Measurements from ENCODE around the gene UBE2J1. TPM values are rescaled to one million over a fixed set of nuclear protein-coding genes. Genes with fewer than 3 reads are reported as not detected.

UBE2J1 gene
- polyA plus RNA-seq, 1 of the 3 experiments (the other 2 are of a cell fraction): 11.3 TPM

- Histone ChIP-seq H3K9me2 (no peaks in the 10 kb centered on the region), H3K9ac (no peak overlapping the region), H4K20me1 (ENCODE audit: insufficient read depth) (no peaks in the 10 kb centered on the region), H3K4me2 (no peak overlapping the region), H3F3A (replicated peaks; ENCODE audit: insufficient read depth) (peaks cover 9% of the 10 kb centered on the region), H3K4me1 (ENCODE audit: control insufficient read depth in 1 of 2, insufficient read depth in 2 of 2, low read depth in 1 of 2, low read length in 1 of 2) (no peaks in the 10 kb centered on the region; a peak in 1 of 4 replicates), H3K9me3 (no peaks in the 10 kb centered on the region), H3K36me3 (replicated peaks in 1 of 2; ENCODE audit: control insufficient read depth in 1 of 2, insufficient read depth in 2 of 2, low read length in 1 of 2) (no peaks in the 10 kb centered on the region), H3K27ac (ENCODE audit: low read depth in 2 of 2, low read length in 1 of 2) (no peak overlapping the region), H3K27me3 (ENCODE audit: insufficient read depth) (no peaks in the 10 kb centered on the region), H3K79me2 (ENCODE audit: insufficient read depth) (no peaks in the 10 kb centered on the region), H2AFZ (ENCODE audit: low read depth) (no peak overlapping the region), H3K4me3 (ENCODE audit: low read depth in 2 of 2, low read length in 1 of 2) (no peak overlapping the region)
- POLR2A ChIA-PET: no interaction called here
- no peak for TF ChIP-seq TAF1 (IDR thresholded peaks at IDR 0.05; ENCODE audit: borderline replicate concordance, low read depth, low read length)
- TF ChIP-seq MEF2A (IDR thresholded peaks at IDR 0.05; ENCODE audit: borderline replicate concordance, low read depth): no peak
- TF ChIP-seq NFIC (IDR thresholded peaks at IDR 0.05; ENCODE audit: borderline replicate concordance): no peak
- TF ChIP-seq CHD2 (IDR thresholded peaks at IDR 0.05; ENCODE audit: low read length, partially characterized antibody): no peak
- TF ChIP-seq TEAD4 (IDR thresholded peaks at IDR 0.05; ENCODE audit: borderline replicate concordance, insufficient read depth): no peak
- TF ChIP-seq RCOR1 (IDR thresholded peaks at IDR 0.05; ENCODE audit: low read length): no peak
- TF ChIP-seq EP300 (IDR thresholded peaks at IDR 0.05; ENCODE audit: borderline replicate concordance in 1 of 2, low read depth in 1 of 2, low read length in 1 of 2): no peak
- TF ChIP-seq, protein P1, sequence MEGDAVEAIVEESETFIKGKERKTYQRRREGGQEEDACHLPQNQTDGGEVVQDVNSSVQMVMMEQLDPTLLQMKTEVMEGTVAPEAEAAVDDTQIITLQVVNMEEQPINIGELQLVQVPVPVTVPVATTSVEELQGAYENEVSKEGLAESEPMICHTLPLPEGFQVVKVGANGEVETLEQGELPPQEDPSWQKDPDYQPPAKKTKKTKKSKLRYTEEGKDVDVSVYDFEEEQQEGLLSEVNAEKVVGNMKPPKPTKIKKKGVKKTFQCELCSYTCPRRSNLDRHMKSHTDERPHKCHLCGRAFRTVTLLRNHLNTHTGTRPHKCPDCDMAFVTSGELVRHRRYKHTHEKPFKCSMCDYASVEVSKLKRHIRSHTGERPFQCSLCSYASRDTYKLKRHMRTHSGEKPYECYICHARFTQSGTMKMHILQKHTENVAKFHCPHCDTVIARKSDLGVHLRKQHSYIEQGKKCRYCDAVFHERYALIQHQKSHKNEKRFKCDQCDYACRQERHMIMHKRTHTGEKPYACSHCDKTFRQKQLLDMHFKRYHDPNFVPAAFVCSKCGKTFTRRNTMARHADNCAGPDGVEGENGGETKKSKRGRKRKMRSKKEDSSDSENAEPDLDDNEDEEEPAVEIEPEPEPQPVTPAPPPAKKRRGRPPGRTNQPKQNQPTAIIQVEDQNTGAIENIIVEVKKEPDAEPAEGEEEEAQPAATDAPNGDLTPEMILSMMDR (IDR thresholded peaks at IDR 0.05): no peak
- no peak for DNase-seq
- CTCF ChIA-PET: interaction anchor here (1.2 to 5.9 kb wide), 4 partner anchors 7 to 382 kb away, joined by 3 to 50 read pairs (median 19); partner anchors contain the start of gene UBE2J1
Measured at GRCh38 chr6:89364586-89364985, 12.1 kb upstream of the UBE2J1 start.

DNA sequence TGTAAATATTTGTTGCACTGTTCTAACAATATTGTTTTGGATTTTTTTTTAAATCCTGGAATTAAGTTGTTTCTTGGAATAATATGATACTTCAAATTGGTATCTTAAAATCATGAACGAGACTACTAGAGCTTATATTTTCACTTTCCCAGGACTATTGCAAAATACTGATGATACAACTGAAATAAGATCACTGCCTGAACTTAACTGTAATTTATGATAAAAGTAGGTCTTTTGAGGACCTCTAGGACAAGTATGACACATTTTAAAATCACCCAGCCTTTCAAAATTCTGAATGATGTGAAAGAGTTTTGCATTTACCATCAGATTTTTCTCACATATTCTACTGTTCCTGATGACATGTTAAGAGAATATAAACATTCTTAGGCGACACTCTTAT lies 8.6 kb upstream of the UBE2J1 start:
- WGBS (ENCODE audit: low lambda C conversion rate): 94% methylated on average over 2 of the region's 2 CpGs
- H3K4me3 ChIP-seq (ENCODE audit: low read depth in 2 of 2, low read length in 1 of 2): no peak overlapping the region
- no peaks in the 10 kb centered on the region for H3K79me2 ChIP-seq (ENCODE audit: insufficient read depth)
- DNase-seq: no peak
- H2AFZ ChIP-seq (ENCODE audit: low read depth): 0 out of 2 replicates have a peak overlapping the region, but pooled peaks have one; percentile 13
- no peaks in the 10 kb centered on the region for H4K20me1 ChIP-seq (ENCODE audit: insufficient read depth)
- no peak overlapping the region for H3K4me2 ChIP-seq
- no peaks in the 10 kb centered on the region for H3K9me2 ChIP-seq
- H3K36me3 ChIP-seq (replicated peaks in 1 of 2; ENCODE audit: control insufficient read depth in 1 of 2, insufficient read depth in 2 of 2, low read length in 1 of 2): no peaks in the 10 kb centered on the region
- H3K9ac ChIP-seq: no peak overlapping the region
- POLR2A ChIA-PET: interaction anchor here (0.9 kb wide), 1 partner anchor 14 kb away, joined by 3 read pairs; no protein-coding TSS in a partner anchor
- CTCF ChIA-PET: interaction anchor here (1.3 to 5.9 kb wide), 2 partner anchors 9 to 11 kb away, joined by 3 to 50 read pairs; partner anchors contain the start of gene UBE2J1
- H3K4me1 ChIP-seq (ENCODE audit: control insufficient read depth in 1 of 2, insufficient read depth in 2 of 2, low read depth in 1 of 2, low read length in 1 of 2): no peaks in the 10 kb centered on the region; a peak in 1 of 4 replicates
- H3K9me3 ChIP-seq: no peaks in the 10 kb centered on the region
- H3F3A ChIP-seq (replicated peaks; ENCODE audit: insufficient read depth): peaks cover 9% of the 10 kb centered on the region
- H3K27me3 ChIP-seq (ENCODE audit: insufficient read depth): no peaks in the 10 kb centered on the region
- H3K27ac ChIP-seq (ENCODE audit: low read depth in 2 of 2, low read length in 1 of 2): 0 out of 4 replicates have a peak overlapping the region, but pooled peaks of 1 of the 2 experiments have one; percentile 6
- TF ChIP-seq TCF12 (IDR thresholded peaks at IDR 0.05) (no peak), TAF1 (IDR thresholded peaks at IDR 0.05; ENCODE audit: borderline replicate concordance, low read depth, low read length) (no peak), SMC3 (IDR thresholded peaks at IDR 0.05; ENCODE audit: low read depth, low read length) (no peak), NRF1 (IDR thresholded peaks at IDR 0.05; ENCODE audit: low read depth, low read length) (no peak), NFIC (IDR thresholded peaks at IDR 0.05; ENCODE audit: borderline replicate concordance) (no peak), FOXJ3 (CRISPR knock-in tag; IDR thresholded peaks at IDR 0.05) (no peak), SIN3A (IDR thresholded peaks at IDR 0.05; ENCODE audit: borderline replicate concordance, low read depth, low read length) (no peak), MXI1 (IDR thresholded peaks at IDR 0.05; ENCODE audit: low read depth, low read length) (no peak), GATA2 (CRISPR knock-in tag; IDR thresholded peaks at IDR 0.05) (no peak), FOXM1 (IDR thresholded peaks at IDR 0.05; ENCODE audit: low read depth) (no peak), RFX5 (IDR thresholded peaks at IDR 0.05; ENCODE audit: low read length) (no peak)
- TF ChIP-seq, protein P2, sequence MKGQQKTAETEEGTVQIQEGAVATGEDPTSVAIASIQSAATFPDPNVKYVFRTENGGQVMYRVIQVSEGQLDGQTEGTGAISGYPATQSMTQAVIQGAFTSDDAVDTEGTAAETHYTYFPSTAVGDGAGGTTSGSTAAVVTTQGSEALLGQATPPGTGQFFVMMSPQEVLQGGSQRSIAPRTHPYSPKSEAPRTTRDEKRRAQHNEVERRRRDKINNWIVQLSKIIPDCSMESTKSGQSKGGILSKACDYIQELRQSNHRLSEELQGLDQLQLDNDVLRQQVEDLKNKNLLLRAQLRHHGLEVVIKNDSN (IDR thresholded peaks at IDR 0.05; ENCODE audit: borderline replicate concordance, low read depth): no peak
- TF ChIP-seq, protein P3, sequence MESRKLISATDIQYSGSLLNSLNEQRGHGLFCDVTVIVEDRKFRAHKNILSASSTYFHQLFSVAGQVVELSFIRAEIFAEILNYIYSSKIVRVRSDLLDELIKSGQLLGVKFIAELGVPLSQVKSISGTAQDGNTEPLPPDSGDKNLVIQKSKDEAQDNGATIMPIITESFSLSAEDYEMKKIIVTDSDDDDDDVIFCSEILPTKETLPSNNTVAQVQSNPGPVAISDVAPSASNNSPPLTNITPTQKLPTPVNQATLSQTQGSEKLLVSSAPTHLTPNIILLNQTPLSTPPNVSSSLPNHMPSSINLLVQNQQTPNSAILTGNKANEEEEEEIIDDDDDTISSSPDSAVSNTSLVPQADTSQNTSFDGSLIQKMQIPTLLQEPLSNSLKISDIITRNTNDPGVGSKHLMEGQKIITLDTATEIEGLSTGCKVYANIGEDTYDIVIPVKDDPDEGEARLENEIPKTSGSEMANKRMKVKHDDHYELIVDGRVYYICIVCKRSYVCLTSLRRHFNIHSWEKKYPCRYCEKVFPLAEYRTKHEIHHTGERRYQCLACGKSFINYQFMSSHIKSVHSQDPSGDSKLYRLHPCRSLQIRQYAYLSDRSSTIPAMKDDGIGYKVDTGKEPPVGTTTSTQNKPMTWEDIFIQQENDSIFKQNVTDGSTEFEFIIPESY (IDR thresholded peaks at IDR 0.05; ENCODE audit: borderline replicate concordance, low read depth): no peak
- TF ChIP-seq, protein P4, sequence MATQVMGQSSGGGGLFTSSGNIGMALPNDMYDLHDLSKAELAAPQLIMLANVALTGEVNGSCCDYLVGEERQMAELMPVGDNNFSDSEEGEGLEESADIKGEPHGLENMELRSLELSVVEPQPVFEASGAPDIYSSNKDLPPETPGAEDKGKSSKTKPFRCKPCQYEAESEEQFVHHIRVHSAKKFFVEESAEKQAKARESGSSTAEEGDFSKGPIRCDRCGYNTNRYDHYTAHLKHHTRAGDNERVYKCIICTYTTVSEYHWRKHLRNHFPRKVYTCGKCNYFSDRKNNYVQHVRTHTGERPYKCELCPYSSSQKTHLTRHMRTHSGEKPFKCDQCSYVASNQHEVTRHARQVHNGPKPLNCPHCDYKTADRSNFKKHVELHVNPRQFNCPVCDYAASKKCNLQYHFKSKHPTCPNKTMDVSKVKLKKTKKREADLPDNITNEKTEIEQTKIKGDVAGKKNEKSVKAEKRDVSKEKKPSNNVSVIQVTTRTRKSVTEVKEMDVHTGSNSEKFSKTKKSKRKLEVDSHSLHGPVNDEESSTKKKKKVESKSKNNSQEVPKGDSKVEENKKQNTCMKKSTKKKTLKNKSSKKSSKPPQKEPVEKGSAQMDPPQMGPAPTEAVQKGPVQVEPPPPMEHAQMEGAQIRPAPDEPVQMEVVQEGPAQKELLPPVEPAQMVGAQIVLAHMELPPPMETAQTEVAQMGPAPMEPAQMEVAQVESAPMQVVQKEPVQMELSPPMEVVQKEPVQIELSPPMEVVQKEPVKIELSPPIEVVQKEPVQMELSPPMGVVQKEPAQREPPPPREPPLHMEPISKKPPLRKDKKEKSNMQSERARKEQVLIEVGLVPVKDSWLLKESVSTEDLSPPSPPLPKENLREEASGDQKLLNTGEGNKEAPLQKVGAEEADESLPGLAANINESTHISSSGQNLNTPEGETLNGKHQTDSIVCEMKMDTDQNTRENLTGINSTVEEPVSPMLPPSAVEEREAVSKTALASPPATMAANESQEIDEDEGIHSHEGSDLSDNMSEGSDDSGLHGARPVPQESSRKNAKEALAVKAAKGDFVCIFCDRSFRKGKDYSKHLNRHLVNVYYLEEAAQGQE (IDR thresholded peaks at IDR 0.05; ENCODE audit: low read depth, low read length): no peak
